ENCODE results near the gene RHOBTB3.

DNA sequence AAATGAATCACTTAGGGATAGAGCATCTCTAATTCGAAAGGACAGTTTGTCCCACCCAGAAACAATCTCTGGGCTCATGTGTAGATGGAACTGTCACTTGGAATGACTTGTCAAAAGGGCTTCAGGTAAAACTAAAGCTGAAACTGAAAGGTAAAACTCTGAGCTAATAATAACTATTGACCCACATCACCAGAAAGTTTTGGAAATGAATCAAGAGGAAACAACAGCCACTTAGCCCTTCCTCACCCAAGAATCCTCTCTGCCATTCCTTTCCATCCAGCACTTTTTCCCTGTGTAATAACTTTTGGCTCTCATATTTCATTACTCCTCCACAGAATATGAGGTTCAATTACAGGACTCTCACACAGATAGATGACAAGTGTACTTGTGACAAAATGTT, 105.4 kb downstream of the RHOBTB3 start:
- TF ChIP-seq, protein P1, sequence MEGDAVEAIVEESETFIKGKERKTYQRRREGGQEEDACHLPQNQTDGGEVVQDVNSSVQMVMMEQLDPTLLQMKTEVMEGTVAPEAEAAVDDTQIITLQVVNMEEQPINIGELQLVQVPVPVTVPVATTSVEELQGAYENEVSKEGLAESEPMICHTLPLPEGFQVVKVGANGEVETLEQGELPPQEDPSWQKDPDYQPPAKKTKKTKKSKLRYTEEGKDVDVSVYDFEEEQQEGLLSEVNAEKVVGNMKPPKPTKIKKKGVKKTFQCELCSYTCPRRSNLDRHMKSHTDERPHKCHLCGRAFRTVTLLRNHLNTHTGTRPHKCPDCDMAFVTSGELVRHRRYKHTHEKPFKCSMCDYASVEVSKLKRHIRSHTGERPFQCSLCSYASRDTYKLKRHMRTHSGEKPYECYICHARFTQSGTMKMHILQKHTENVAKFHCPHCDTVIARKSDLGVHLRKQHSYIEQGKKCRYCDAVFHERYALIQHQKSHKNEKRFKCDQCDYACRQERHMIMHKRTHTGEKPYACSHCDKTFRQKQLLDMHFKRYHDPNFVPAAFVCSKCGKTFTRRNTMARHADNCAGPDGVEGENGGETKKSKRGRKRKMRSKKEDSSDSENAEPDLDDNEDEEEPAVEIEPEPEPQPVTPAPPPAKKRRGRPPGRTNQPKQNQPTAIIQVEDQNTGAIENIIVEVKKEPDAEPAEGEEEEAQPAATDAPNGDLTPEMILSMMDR (conservative IDR thresholded peaks at IDR 0.05 in 1 of 2, IDR thresholded peaks at IDR 0.05 in 1 of 2; ENCODE audit: low read depth in 1 of 2, low read length in 2 of 2): no peak
- no peak for TF ChIP-seq EZH2 (IDR thresholded peaks at IDR 0.05; ENCODE audit: low read length, missing control alignments)

All from fibroblast of lung (primary cell).